GM19467 (cell line): ENCODE measurements around the gene ADGRG7.

Experiments used
- ATAC-seq: cut with Tn5 transposase; IDR thresholded peaks from one replicate; pipeline ENCODE4 v1.9.1; 2021; ENCODE audit warnings: mild to moderate bottlenecking, moderate library complexity; ENCODE audit not compliant: unreplicated experiment

The ADGRG7 gene

GRCh38 chr3:100732435-100732834 lies 123.0 kb downstream of the ADGRG7 start:
- ATAC-seq = no peak

GRCh38 chr3:100737334-100737733 lies 127.9 kb downstream of the ADGRG7 start:
- ATAC-seq = no peak

- ATAC-seq = no peak
Measured at GRCh38 chr3:100740207-100740606, 130.8 kb downstream of the ADGRG7 start.

GRCh38 chr3:100743535-100743934 lies 134.1 kb downstream of the ADGRG7 start:
- no peak for ATAC-seq

- no peak for ATAC-seq
Measured at GRCh38 chr3:100744671-100745070, 135.3 kb downstream of the ADGRG7 start.
